Astrocyte of the spinal cord (primary cell): ENCODE data around the gene TES.
A peak's percentile ranks its signal among the peaks of the same experiment; 100 is the strongest.

Experiments used
- DNase-seq: peaks from one replicate; pipeline ENCODE4 v3.0.0; 2011; ENCODE audit warnings: low read depth, low spot score
- H3K4me3 ChIP-seq: 2 replicates; pipeline ENCODE4 v1.5.1; 2011; ENCODE audit warnings: low read depth, mild to moderate bottlenecking, low read length, moderate library complexity
- CTCF ChIP-seq: IDR thresholded peaks from 2 replicates; pipeline ENCODE4 v1.5.1; 2012; ENCODE audit warnings: low read depth, mild to moderate bottlenecking, low read length, inconsistent platforms
- in situ Hi-C: cut with HindIII; loops from 2 replicates; pipeline ENCODE4 v1.10.0; 2017; ENCODE audit warnings: low sequenced_read_pairs

Gene TES

GRCh38 chr7:116269466-116269865 lies 59.1 kb downstream of the TES start:
- no peak for DNase-seq
- TF ChIP-seq CTCF: no peak
- no peak overlapping the region for H3K4me3 ChIP-seq
- in situ Hi-C loops: no loop called here

GRCh38 chr7:116271161-116271913 lies 61.0 kb downstream of the TES start:
- DNase-seq: peak; percentile 39
- in situ Hi-C loops: no loop called here
- TF ChIP-seq CTCF: no peak
- no peak overlapping the region for H3K4me3 ChIP-seq

GRCh38 chr7:116271963-116272886 lies 61.9 kb downstream of the TES start:
- no peak for TF ChIP-seq CTCF
- peak; percentile 95 for DNase-seq
- in situ Hi-C loops: no loop called here
- no peak overlapping the region for H3K4me3 ChIP-seq

GRCh38 chr7:116273283-116273917 lies 63.1 kb downstream of the TES start:
- no peak for DNase-seq
- no peak overlapping the region for H3K4me3 ChIP-seq
- in situ Hi-C loops: no loop called here

GRCh38 chr7:116273918-116274301 lies 63.6 kb downstream of the TES start:
- DNase-seq: no peak
- no peak for TF ChIP-seq CTCF
- in situ Hi-C loops: no loop called here
- no peak overlapping the region for H3K4me3 ChIP-seq

More at GRCh38 chr7:116273283-116273917, 63.1 kb downstream of the TES start:
- TF ChIP-seq CTCF: no peak

- TF ChIP-seq CTCF: no peak
- in situ Hi-C loops: no loop called here
- DNase-seq: no peak
- H3K4me3 ChIP-seq: no peak overlapping the region
Observed at GRCh38 chr7:116277070-116277469, 66.7 kb downstream of the TES start.
